NCI-H146 treated with DMSO at 0.1 percent for 48 hours (cell line): ENCODE measurements around the gene TNS3.

Source experiments
- DNase-seq: peaks from one replicate; lab custom pipeline; 2025; ENCODE audit not compliant: unreplicated experiment; lab: John Stamatoyannopoulos, UW

Gene TNS3

DNA sequence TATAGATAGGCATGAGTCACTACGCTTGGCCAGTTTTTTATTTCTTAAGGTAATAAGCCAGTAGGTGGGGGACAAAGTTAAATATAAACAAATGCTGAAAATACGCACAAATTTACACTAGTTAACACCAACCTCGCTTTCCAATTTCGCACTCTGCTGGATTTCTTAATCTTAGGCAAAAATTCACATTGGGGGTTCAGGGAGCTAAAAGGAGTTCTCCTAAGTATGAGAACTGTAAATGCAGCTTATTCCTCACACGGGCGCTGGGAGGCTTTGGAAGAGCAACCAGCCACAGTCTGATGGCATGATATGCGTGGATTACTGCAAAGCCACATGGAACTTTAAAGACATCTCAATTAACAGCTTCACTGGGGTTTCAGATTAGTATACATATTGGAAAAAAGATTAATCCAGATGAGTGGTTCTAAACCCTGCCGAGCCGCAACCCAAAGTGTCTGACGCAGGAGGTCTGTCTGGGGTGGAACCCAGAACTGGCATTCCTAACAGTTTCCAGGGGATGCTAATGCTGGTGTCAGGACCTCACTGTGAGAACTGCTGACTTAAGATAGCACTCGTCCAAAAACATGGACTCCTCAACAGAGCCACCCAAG, 16.2 kb downstream of the TNS3 start:
- DNase-seq = no peak

GRCh38 chr7:47563521-47563920, 18.4 kb downstream of the TNS3 start:
- DNase-seq = no peak

- no peak for DNase-seq
Measured at GRCh38 chr7:47561715-47562446, 20.0 kb downstream of the TNS3 start.

- no peak for DNase-seq
Measured at GRCh38 chr7:47559306-47560220, 22.3 kb downstream of the TNS3 start.

- DNase-seq = no peak
Measured at GRCh38 chr7:47557694-47558670, 23.9 kb downstream of the TNS3 start.

GRCh38 chr7:47557317-47557693, 24.6 kb downstream of the TNS3 start:
- DNase-seq = no peak

DNA sequence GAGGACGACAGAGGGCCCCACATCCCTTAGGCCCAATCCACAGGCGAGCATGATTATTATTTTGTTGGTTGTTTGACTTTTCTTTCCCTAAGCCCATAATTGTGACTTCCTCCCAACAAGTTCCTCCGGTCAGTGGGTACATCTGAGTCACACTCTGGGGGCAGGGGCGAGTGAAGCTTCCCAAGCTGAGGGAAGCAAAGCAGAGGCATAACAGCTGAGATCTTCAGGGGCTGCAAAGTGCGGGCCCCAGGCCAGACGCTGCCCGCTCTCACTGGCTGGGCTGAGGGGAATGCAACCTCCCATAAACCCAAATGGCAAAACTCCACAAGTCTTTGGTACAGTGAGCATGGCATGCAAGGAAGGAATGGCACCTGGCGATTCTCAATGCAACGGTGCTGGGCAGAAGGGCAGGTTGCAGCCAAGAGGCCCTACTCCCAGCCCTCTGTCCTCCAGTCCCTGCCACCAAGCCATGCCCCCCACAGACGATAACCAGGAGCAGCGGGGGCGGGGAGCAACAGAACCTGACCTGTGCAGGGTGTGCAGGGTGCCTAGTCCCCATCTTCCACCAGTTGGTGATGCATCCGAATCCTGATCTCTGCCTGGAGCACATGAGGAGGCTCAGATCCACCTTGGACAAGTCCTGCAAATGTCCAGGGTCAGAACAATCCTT, 25.3 kb downstream of the TNS3 start:
- no peak for DNase-seq

GRCh38 chr7:47553309-47553708, 28.6 kb downstream of the TNS3 start:
- no peak for DNase-seq

GRCh38 chr7:47552621-47553020, 29.3 kb downstream of the TNS3 start:
- DNase-seq = no peak

- no peak for DNase-seq
Measured at GRCh38 chr7:47551668-47552440, 30.1 kb downstream of the TNS3 start.

- DNase-seq = no peak
Measured at GRCh38 chr7:47550788-47551470, 31.0 kb downstream of the TNS3 start.

DNA sequence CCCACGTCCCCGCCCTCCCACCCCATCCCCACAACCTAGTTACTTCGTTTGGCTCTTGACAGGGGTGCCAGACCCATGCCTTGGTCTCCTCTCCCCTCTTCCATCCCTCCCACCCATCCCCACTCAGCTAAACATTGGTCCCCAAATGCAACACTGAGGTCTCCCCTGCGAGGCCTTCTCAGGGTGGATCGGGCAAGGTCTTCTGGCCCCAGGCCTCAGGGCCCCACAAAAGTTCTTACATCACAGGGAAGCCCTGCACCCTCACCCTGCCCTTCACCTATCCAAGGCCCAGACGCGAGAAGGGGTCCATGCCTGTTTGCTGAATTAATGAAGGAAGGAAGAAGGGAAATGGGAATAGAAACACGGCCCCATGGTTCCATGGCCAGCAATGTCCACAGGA, 32.0 kb downstream of the TNS3 start:
- no peak for DNase-seq

GRCh38 chr7:47549397-47549796, 32.5 kb downstream of the TNS3 start:
- DNase-seq = no peak

DNA sequence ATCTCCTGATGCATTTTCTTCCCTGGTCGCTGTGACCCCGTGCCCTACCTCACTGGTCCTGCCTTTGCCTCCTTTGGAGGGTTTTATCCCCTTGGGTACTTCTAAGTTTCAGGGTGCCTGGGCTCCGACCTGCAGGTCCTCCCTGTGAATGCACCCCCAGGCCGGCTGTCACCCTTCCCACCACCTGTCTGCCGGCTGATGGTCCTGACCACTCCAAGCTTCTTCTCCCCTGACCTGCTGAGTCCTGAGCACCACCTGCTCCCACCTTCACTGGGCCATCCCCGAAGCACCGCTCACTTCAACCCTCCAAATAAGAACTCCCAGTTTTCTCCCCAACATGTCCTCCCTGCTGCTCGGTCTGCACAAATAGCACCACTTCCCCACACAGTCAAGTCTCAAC, 33.4 kb downstream of the TNS3 start:
- DNase-seq = no peak

- no peak for DNase-seq
Measured at GRCh38 chr7:47546733-47547494, 35.0 kb downstream of the TNS3 start.

DNA sequence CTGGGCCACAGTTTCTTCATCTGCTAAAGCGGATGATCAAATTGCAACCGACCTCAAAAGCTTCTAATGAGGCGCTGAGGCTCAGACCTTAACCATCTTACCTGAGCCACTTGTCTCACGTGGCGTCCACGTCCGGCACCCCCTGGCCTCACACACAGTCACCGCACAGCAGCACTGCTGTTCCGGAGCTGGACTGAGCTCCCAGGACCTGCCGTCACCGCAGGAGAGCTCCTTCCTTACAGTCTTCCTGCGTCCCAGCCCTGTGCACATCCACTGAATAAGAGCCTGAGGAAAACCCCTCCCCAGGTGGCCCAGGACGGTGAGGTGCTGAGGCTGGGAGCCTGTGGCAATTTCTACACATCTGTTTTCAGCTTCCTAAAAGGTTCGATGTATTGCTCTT, 35.7 kb downstream of the TNS3 start:
- DNase-seq = no peak

DNA sequence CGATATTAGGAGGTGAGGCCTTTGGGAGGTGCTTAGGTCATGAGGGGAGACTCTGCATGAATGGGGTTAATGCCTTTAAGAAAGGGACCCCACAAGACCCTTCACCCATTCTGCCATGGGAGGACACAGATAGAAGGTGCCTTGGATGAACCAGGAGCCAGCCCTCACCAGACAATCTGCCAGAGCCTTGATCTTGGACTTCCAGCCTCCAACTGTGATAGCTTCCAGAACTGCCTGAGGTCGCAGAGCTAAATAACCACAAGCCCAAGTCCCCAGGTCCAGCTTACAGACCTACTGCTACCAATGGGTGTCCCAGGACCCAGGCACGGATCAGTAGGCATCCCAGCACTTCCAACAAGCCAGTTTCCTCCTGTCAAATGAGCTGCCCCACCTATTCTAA, 37.5 kb downstream of the TNS3 start:
- DNase-seq = no peak

- DNase-seq = no peak
Measured at GRCh38 chr7:47543714-47544113, 38.2 kb downstream of the TNS3 start.
